Lung microvascular endothelial cell (primary cell): ENCODE measurements around the gene ZMYND19. TPM values are rescaled to one million over a fixed set of nuclear protein-coding genes. Genes with fewer than 3 reads are reported as not detected.
"Not testable (repeated sequence)": the region's sequence is repeated elsewhere in the genome, so short reads cannot be mapped to it uniquely, and the experiment has no call there.

Source experiments
- DNase-seq, 2 donors: peaks; one replicate each; pipeline versions ENCODE4 v3.0.0 to v3.0.0-alpha.2; 2010; ENCODE audit warnings: low read depth in 2 of 2
- total RNA-seq: library from RNA; depleted of rRNA; stranded (reverse); fragments of >200 nt; gene quantifications from 2 replicates; pipeline ENCODE4 v1.2.1, GENCODE V29; 2014

Gene ZMYND19
- total RNA-seq, 1 donor from 2014 or later, result 13.5 TPM

GRCh38 chr9:137614631-137615386 is 24.5 kb upstream of the ZMYND19 start:
- no peak for DNase-seq

- DNase-seq, result no peak
Observed at GRCh38 chr9:137613738-137614523, 23.6 kb upstream of the ZMYND19 start.

GRCh38 chr9:137613259-137613658 is 22.9 kb upstream of the ZMYND19 start:
- no peak for DNase-seq

- DNase-seq, result no peak
Observed at GRCh38 chr9:137612741-137613142, 22.4 kb upstream of the ZMYND19 start.

- peak in 1 of 2 donors; percentile 61 for DNase-seq
Observed at GRCh38 chr9:137611623-137612609, 21.6 kb upstream of the ZMYND19 start.

GRCh38 chr9:137610944-137611343 is 20.6 kb upstream of the ZMYND19 start:
- DNase-seq, result no peak

- DNase-seq, result no peak
Observed at GRCh38 chr9:137607141-137607857, 17.0 kb upstream of the ZMYND19 start.

GRCh38 chr9:137606734-137607138 is 16.4 kb upstream of the ZMYND19 start:
- DNase-seq, result no peak

- no peak for DNase-seq
Observed at GRCh38 chr9:137606005-137606621, 15.8 kb upstream of the ZMYND19 start.

GRCh38 chr9:137605121-137606004 is 15.1 kb upstream of the ZMYND19 start, which contains the start of gene ARRDC1:
ARRDC1 (plus strand) TSS chr9:137605686; CDS start chr9:137605718, 32 bp downstream.
- peak; percentile 91 to 95 for DNase-seq

GRCh38 chr9:137604345-137605086 is 14.2 kb upstream of the ZMYND19 start:
- DNase-seq, result no peak

GRCh38 chr9:137603879-137604278 is 13.6 kb upstream of the ZMYND19 start:
- DNase-seq, result no peak

GRCh38 chr9:137602661-137603060 is 12.3 kb upstream of the ZMYND19 start:
- no peak for DNase-seq

GRCh38 chr9:137598943-137599342 is 8.6 kb upstream of the ZMYND19 start:
- DNase-seq, result no peak

GRCh38 chr9:137596577-137596976 is 6.3 kb upstream of the ZMYND19 start:
- not testable (repeated sequence) for DNase-seq

- DNase-seq, result no peak
Observed at GRCh38 chr9:137593176-137593575, 2.9 kb upstream of the ZMYND19 start.

- no peak for DNase-seq
Observed at GRCh38 chr9:137592767-137593166, 2.5 kb upstream of the ZMYND19 start.

- no peak for DNase-seq
Observed at GRCh38 chr9:137590123-137590468, 216 bp downstream of the ZMYND19 start.
